ENCODE results near the gene IL1RL2.

IL1RL2 gene

GRCh38 chr2:102240640-102241370 is 54.0 kb downstream of the IL1RL2 start:
- DNase-seq, result peak; percentile 83

GRCh38 chr2:102241616-102242305 is 54.9 kb downstream of the IL1RL2 start:
- DNase-seq, result no peak

- no peak for DNase-seq
Observed at GRCh38 chr2:102245266-102246151, 58.7 kb downstream of the IL1RL2 start.

- DNase-seq, result no peak
Observed at GRCh38 chr2:102250278-102250821, 63.5 kb downstream of the IL1RL2 start.

GRCh38 chr2:102251042-102251848 is 64.4 kb downstream of the IL1RL2 start:
- peak; percentile 69 for DNase-seq

- no peak for DNase-seq
Observed at GRCh38 chr2:102251849-102252203, 65.0 kb downstream of the IL1RL2 start.

- DNase-seq, result no peak
Observed at GRCh38 chr2:102252236-102252635, 65.4 kb downstream of the IL1RL2 start.

GRCh38 chr2:102253140-102253752 is 66.4 kb downstream of the IL1RL2 start:
- peak; percentile 34 for DNase-seq

GRCh38 chr2:102253753-102254150 is 66.9 kb downstream of the IL1RL2 start:
- DNase-seq, result no peak

- DNase-seq, result peak; percentile 36
Observed at GRCh38 chr2:102256276-102256675, 69.5 kb downstream of the IL1RL2 start.

GRCh38 chr2:102256874-102257462 is 70.1 kb downstream of the IL1RL2 start:
- no peak for DNase-seq

GRCh38 chr2:102258025-102258385 is 71.2 kb downstream of the IL1RL2 start:
- DNase-seq, result no peak

GRCh38 chr2:102258386-102259074 is 71.7 kb downstream of the IL1RL2 start:
- DNase-seq, result no peak

- no peak for DNase-seq
Observed at GRCh38 chr2:102261467-102262135, 74.8 kb downstream of the IL1RL2 start.

GRCh38 chr2:102262216-102263129 is 75.7 kb downstream of the IL1RL2 start:
- DNase-seq, result no peak

GRCh38 chr2:102264952-102265351 is 78.1 kb downstream of the IL1RL2 start:
- DNase-seq, result no peak

- no peak for DNase-seq
Observed at GRCh38 chr2:102266204-102266603, 79.4 kb downstream of the IL1RL2 start.

- no peak for DNase-seq
Observed at GRCh38 chr2:102267774-102268173, 81.0 kb downstream of the IL1RL2 start.

GRCh38 chr2:102268510-102269199 is 81.8 kb downstream of the IL1RL2 start:
- DNase-seq, result no peak

All from CD4-positive, alpha-beta T cell treated with Interleukin-17A for 1 hour (primary cell).